HUES48 (cell line): ENCODE measurements around the gene PNMA8C.

Source experiments
- H3K27ac ChIP-seq: one replicate; pipeline ENCODE4 v1.7.0; 2013; ENCODE audit warnings: low read depth, low read length, inconsistent platforms
- H3K27me3 ChIP-seq: 2 replicates; pipeline ENCODE4 v1.6.1; 2013; ENCODE audit warnings: mild to moderate bottlenecking, low read length; ENCODE audit not compliant: control insufficient read depth, insufficient read depth
- H3K36me3 ChIP-seq: 2 replicates; pipeline ENCODE4 v1.6.1; 2013; ENCODE audit warnings: low read length; ENCODE audit not compliant: control insufficient read depth, insufficient read depth
- H3K4me1 ChIP-seq: 2 replicates; pipeline ENCODE4 v1.6.1; 2013; ENCODE audit warnings: mild to moderate bottlenecking, low read length; ENCODE audit not compliant: control insufficient read depth, insufficient read depth
- H3K4me3 ChIP-seq: 2 replicates; pipeline ENCODE4 v1.5.1; 2013; ENCODE audit warnings: mild to moderate bottlenecking, low read depth, low read length
- H3K9ac ChIP-seq: 2 replicates; pipeline ENCODE4 v1.6.1; 2013; ENCODE audit warnings: mild to moderate bottlenecking, low read depth, low read length, moderate library complexity
- H3K9me3 ChIP-seq: 2 replicates; pipeline ENCODE4 v1.6.1; 2013; ENCODE audit warnings: low read length; ENCODE audit not compliant: control insufficient read depth, insufficient read depth

Gene PNMA8C

DNA sequence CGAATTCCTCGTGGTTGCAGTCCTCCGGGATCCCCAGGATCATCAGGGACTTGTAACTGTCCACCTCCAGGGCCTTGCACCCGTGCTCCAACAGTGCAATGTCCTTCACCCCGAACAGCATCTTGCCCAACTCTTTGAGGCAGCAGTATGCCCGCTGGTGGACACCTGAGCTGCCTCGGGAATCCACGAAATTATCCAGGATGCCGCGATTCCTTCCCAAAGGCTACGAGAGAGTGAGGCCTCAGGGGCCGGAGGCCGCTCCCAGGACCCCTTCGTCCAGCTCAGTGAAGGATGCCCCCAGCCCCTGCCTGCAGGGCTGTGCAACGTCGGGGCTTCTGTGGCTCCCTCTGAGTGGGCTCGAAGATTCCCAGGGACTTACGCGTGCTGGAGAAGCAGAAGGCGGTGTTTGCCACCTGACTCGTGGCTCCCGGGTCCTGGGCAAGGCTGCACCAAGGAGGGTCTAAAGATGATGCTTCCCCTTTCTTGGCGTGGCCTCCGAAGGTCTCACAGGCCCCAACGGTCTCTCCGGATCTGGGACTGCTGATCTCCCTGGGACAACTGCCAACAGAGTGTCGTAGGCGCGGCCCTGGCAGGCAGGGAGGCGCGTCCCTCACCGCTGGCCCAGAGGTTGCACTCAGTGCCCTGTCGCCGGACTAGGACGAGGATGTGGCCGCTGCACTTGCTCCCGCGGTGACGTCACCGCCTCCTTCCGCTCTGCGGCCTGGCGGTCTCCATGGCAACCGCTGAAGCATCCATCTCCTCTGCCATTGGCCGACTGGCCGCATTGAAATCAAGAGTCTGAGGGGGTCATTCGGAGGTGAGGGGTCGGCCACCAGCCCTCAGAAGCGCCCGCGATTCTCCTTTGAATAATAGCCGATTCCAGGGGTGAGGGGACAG is at the start of gene PNMA8C:
Gene PNMA8C (minus strand): TSS at position 698 of the 897 bp plus-strand sequence. CDS start 577 bp downstream, at position 121.
- no peak within 1 kb of the TSS for H3K27ac ChIP-seq
- no peak within 1 kb of the TSS for H3K9ac ChIP-seq
- H3K27me3 ChIP-seq, result peaks cover 5% of the 10 kb centered on the region
- no peaks in the 10 kb centered on the region for H3K9me3 ChIP-seq
- H3K4me1 ChIP-seq, result 0 out of 2 replicates have a peak, but pooled peaks cover 4% of the 10 kb centered on the region
- no peaks in the 10 kb centered on the region for H3K36me3 ChIP-seq
- H3K4me3 ChIP-seq, result peak within 1 kb of the TSS; percentile 56

DNA sequence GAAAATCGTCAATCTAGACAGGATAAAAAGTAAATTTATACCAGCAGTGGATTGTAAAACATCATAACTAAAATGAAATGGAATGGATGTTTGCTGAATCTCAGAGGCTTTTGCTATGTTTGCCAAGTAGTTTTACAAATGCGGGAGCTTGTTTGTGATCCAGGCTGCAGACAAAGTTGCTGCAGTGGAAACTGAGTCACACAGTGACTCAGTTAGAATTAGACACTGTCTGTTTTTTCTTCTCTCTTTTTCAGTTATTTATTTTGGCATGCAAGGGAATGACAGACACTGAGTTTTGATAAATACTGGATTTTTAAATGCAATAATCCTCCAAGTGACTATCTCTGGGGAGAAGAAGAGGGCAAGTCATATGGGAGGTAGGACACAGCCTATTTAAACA is 47.2 kb upstream of the PNMA8C start:
- peaks cover 7% of the 10 kb centered on the region for H3K4me1 ChIP-seq
- no peaks in the 10 kb centered on the region for H3K9me3 ChIP-seq
- H3K4me3 ChIP-seq, result no peak overlapping the region
- no peak overlapping the region for H3K27ac ChIP-seq
- H3K36me3 ChIP-seq, result no peaks in the 10 kb centered on the region
- peaks cover 4% of the 10 kb centered on the region; the same call in 1 of the 2 replicates for H3K27me3 ChIP-seq
- no peak overlapping the region for H3K9ac ChIP-seq

DNA sequence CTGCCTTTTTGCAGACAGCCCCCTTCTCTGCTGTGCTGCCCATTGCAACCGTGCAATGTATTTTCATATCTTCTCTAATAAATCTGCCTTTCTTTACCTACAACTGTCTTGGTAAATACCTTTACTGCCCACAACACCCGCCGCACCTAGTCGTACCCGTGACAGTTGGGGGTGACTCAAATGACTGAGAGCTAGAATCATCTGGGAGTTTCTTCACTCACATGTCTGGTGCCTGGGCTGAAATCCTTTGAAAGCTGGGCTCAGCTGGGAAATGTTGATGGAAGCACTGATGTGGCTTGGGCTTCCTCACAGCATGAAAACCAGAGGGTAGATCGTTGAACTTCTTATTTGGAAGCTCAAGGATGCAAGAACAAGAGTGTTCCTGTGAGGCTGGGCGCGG is 45.5 kb upstream of the PNMA8C start:
- Histone ChIP-seq H3K9ac (no peak overlapping the region), H3K36me3 (no peaks in the 10 kb centered on the region), H3K27me3 (peaks cover 4% of the 10 kb centered on the region; the same call in 1 of the 2 replicates), H3K27ac (no peak overlapping the region), H3K4me3 (no peak overlapping the region), H3K9me3 (no peaks in the 10 kb centered on the region), H3K4me1 (0 out of 2 replicates have a peak, but pooled peaks cover 7% of the 10 kb centered on the region)

DNA sequence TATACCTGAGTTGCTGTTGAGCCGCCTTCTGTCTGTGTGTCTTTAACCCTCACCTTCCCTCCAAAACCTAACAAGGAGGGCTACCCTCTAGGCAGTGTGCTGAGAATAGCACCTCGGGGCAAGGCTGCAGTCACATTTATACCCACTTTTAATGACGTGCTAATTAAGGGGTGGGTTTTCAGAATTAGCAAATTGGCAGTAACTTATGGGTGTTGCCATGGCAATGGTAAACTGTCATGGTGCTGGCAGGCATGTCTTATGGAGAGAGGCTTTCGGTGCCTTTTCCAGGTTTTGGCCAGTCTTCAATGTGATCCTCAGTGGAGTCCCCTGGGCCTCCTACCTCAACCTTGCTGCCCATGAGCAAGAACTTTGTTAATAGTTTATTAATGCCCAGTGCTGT is 43.9 kb upstream of the PNMA8C start:
- peaks cover 4% of the 10 kb centered on the region; the same call in 1 of the 2 replicates for H3K27me3 ChIP-seq
- H3K9ac ChIP-seq, result no peak overlapping the region
- no peaks in the 10 kb centered on the region for H3K9me3 ChIP-seq
- H3K4me3 ChIP-seq, result no peak overlapping the region
- peaks cover 9% of the 10 kb centered on the region for H3K36me3 ChIP-seq
- H3K4me1 ChIP-seq, result 0 out of 2 replicates have a peak, but pooled peaks cover 7% of the 10 kb centered on the region
- H3K27ac ChIP-seq, result no peak overlapping the region

DNA sequence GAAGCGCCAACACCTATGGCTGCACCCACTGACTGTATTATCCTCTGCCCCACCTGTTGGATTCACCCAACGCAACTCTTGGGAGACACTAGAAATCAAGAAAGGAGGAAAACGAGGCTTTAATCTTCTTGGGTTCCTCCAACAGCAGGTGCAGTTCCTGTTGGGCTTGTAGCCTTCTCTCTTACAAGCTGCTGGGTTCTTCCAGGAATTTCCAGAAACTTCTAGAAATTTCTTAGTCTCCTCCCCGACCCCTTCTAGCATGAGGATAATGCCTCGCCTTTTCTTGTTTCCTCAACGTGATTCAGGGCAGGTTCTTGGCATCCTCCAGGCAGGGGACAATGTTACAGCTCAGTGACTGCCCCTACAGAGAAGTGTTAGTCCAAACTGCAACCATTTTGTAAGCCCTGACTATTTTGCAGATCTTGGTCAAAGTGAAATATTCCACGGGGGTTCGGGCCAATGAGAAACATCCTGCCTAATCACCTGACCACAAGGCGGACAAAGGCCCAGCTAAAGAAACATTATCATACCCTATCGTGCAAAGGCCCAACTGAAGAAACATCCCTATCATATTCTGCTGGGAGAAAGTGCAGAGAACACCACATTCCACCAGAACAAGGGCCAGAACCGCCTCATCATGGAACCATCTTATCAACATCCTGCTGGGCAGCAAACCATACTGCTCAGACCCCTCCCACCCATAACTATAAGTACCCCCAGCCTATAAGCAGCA is 43.2 kb upstream of the PNMA8C start:
- no peak overlapping the region for H3K27ac ChIP-seq
- H3K9ac ChIP-seq, result no peak overlapping the region
- peaks cover 4% of the 10 kb centered on the region; the same call in 1 of the 2 replicates for H3K27me3 ChIP-seq

DNA sequence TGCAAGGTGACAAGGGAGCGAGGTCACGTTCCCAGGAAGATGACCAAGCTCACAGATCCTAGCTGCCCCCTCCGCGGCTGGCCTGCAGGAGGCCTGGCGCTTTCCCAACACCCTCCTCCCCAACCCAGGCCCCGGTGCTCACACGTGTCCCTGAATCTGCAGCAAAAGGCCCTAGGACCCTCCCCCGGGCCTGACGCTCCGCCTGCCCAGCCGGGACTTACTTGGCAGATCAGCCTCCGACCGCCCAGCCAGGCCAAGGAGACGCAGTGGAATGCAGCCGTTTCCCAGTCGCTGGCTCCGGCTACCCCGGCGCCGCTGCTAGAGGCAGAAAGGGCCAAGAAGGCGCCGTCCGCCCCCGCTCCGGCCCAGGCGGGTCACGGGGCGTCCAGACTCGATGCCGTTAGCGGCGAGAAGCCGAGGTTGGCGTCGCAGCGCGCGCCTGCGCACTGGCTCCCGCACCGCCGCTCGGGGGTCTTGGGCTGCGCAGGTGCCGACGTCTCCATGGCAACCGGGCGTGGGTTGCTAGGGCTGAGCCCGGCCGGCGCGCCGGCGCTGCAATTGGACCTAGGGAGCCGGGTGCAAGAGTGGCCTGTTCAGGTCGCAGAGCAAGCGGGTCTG is 42.5 kb upstream of the PNMA8C start, which contains the start of gene PNMA8A:
Gene PNMA8A (minus strand): TSS at position 448 of the 618 bp plus-strand sequence. CDS start 528 bp downstream, outside the sequence.
- H3K27me3 ChIP-seq, result peaks cover 4% of the 10 kb centered on the region; the same call in 1 of the 2 replicates
- peaks cover 21% of the 10 kb centered on the region for H3K36me3 ChIP-seq
- H3K4me1 ChIP-seq, result 0 out of 2 replicates have a peak, but pooled peaks cover 7% of the 10 kb centered on the region
- peak within 1 kb of the TSS; percentile 70 for H3K4me3 ChIP-seq
- no peaks in the 10 kb centered on the region for H3K9me3 ChIP-seq
- H3K9ac ChIP-seq, result peak within 1 kb of the TSS; percentile 68; the same call in 1 of the 2 replicates
- H3K27ac ChIP-seq, result peak within 1 kb of the TSS; percentile 74

More for the DNA sequence above, 43.2 kb upstream of the PNMA8C start:
- Histone ChIP-seq H3K4me3 (peak overlapping the region; percentile 70), H3K36me3 (peaks cover 13% of the 10 kb centered on the region), H3K4me1 (0 out of 2 replicates have a peak, but pooled peaks cover 7% of the 10 kb centered on the region), H3K9me3 (no peaks in the 10 kb centered on the region)

DNA sequence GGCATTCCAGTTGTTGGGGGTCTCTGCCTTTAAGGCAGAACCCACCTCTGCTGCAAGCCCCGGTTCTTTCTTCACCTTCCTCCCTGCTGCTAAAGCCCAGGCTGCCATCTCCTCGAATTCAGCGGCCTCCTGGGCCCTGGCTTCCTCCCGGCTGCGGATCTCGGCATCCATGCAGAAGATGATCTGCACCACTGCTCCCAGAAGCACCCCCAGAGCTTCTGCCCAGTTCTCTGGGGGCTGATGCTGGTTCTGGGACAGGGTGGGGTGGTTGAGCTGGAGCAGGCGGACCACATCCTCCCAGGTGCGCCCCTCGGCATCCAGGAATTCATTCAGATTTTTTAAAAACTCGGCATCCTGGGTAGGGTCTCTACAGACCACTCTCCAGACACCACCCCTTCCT is 41.6 kb upstream of the PNMA8C start:
- peaks cover 23% of the 10 kb centered on the region for H3K36me3 ChIP-seq
- H3K27ac ChIP-seq, result no peak overlapping the region
- no peaks in the 10 kb centered on the region for H3K9me3 ChIP-seq
- H3K4me1 ChIP-seq, result 0 out of 2 replicates have a peak, but pooled peaks cover 7% of the 10 kb centered on the region
- peak overlapping the region; percentile 70 for H3K4me3 ChIP-seq
- H3K9ac ChIP-seq, result no peak overlapping the region
- peaks cover 4% of the 10 kb centered on the region; the same call in 1 of the 2 replicates for H3K27me3 ChIP-seq

DNA sequence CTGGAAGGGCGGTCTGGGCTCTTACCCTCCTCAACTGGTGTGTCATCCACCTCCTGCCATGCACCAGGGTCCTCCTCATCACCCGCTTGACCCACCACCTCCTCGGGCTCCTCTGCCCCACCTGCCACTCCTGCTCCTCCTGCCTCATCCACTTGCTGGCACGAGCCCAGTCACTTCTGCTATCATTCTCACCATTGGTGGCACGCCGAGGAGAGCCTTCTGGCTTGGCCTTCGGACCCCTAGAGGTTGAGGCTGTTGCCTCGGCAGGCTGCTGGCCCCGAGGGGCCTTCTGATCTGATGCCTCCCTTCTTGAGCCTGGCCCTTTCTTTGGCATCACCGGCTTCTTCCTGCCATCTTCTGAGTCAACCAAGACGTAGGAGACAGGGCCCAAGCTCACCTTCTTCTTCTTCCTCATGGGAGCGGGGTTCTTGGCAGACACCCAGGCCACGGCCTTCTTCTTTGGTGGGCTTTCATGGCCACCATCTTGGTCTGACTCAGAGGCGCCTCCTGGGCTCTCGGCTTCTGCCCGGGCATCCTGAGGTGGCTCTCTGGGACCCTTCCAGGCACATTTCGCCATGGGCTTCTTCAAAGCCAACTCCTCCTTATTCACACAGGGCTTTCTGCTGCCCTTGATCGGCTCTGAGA is 40.9 kb upstream of the PNMA8C start:
- H3K4me1 ChIP-seq, result 0 out of 2 replicates have a peak, but pooled peaks cover 7% of the 10 kb centered on the region
- H3K9me3 ChIP-seq, result no peaks in the 10 kb centered on the region
- H3K27ac ChIP-seq, result no peak overlapping the region
- H3K27me3 ChIP-seq, result peaks cover 4% of the 10 kb centered on the region; the same call in 1 of the 2 replicates
- H3K4me3 ChIP-seq, result no peak overlapping the region
- H3K9ac ChIP-seq, result no peak overlapping the region
- H3K36me3 ChIP-seq, result peaks cover 23% of the 10 kb centered on the region

DNA sequence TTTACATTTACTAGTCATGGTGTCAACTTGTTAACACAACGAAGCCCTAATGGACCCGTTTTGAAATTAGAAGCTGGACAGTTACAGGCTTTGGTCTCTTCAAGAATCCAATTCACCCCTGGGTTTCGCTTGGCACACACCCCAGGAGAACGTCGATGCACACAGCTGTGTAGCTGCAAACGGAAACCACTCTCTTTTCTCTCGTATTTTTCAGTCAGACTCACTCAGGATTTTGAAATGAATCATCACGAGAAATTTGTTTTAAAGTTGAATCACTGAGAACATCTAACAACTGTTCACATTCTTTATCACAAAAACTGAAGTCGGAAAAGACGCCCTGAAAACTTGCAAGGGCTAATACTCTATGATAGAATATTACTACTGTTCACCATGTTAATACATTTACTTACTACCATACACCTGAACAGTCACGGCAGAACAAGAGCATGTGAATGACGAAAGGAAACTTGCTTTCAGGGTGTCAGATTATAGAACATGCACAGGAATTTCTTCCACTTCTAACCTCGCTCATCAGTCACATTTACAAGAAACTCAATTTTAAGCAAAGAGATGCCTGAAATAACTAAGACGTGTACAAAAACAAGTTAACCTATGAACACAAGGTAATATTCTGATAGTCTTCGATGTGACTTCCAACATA is 37.9 kb upstream of the PNMA8C start:
- no peak overlapping the region for H3K27ac ChIP-seq
- H3K27me3 ChIP-seq, result no peaks in the 10 kb centered on the region
- peaks cover 23% of the 10 kb centered on the region for H3K36me3 ChIP-seq
- 0 out of 2 replicates have a peak, but pooled peaks cover 7% of the 10 kb centered on the region for H3K4me1 ChIP-seq
- H3K4me3 ChIP-seq, result no peak overlapping the region
- no peaks in the 10 kb centered on the region for H3K9me3 ChIP-seq
- H3K9ac ChIP-seq, result no peak overlapping the region
